Measurements from ENCODE around the gene SRA1. TPM values are rescaled to one million over a fixed set of nuclear protein-coding genes. Genes with fewer than 3 reads are reported as not detected.
"Not testable (repeated sequence)": the region's sequence is repeated elsewhere in the genome, so short reads cannot be mapped to it uniquely, and the experiment has no call there.

Gene SRA1
- total and polyA plus RNA-seq, 2 experiments from 2014 or later: 46.2 to 90.6 TPM

DNA sequence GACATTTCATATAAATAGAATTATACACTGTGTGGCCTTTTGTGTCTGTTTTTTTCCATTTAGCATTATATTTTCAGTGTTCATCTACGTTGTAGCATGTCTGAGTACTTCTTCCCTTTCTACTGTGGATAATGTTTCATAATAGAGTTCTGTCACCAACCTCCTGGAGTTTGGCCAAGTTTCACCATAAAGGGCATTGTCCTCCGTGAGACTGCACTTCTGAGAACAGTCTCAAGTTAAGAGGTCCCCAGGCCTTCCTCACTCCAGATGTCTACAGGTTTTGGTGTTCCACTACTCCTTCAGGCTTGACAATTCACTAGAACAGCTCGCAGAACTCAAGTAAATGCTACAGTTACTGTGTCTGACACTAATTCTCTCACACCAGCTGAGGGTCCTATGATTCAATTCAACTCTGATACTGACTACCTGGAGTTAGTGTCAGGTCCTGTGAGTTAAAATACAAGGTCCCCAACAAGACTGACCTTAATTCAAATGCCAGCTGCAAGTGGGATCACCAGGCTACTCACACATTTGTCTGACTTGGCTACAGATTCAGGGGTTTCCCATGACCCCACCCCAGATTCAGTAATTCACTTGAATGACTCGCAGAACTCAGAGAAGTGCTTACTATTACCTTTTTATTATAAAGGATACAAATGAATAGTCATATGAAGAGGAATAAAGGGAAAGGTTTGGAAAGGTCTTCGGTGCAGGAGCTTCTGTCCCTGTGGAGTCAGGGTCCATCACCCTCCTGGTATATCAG is 38.4 kb upstream of the SRA1 start:
- Histone ChIP-seq H2AFZ (no peak overlapping the region), H3K27ac (no peak overlapping the region), H3K4me2 (ENCODE audit: unreplicated experiment) (no peak overlapping the region), H4K20me1 (ENCODE audit: insufficient read depth) (no peaks in the 10 kb centered on the region), H3K79me2 (ENCODE audit: insufficient read depth) (no peaks in the 10 kb centered on the region), H3K36me3 (ENCODE audit: low read depth) (no peaks in the 10 kb centered on the region), H3K9ac (no peak overlapping the region), H3K4me3 (no peak overlapping the region), H3K4me1 (ENCODE audit: insufficient read depth) (peaks cover 12% of the 10 kb centered on the region), H3F3A (ENCODE audit: insufficient read depth) (no peaks in the 10 kb centered on the region), H3K9me3 (ENCODE audit: low read depth) (no peaks in the 10 kb centered on the region), H3K9me2 (ENCODE audit: insufficient read depth) (no peaks in the 10 kb centered on the region), H3K27me3 (replicated peaks; ENCODE audit: insufficient read depth) (no peaks in the 10 kb centered on the region; the same call in 1 of the 2 replicates)
- no peak for TF ChIP-seq EZH2 (IDR thresholded peaks at IDR 0.05; ENCODE audit: insufficient read depth, poor library complexity, severe bottlenecking)
- TF ChIP-seq EZH2phosphoT487 (IDR thresholded peaks at IDR 0.05; ENCODE audit: insufficient read depth, low read depth): no peak
- in situ Hi-C loops (cut with MboI): no loop called here
- 62 to 66% methylated on average over 5 of the region's 5 CpGs for WGBS, 2 experiments (ENCODE audit: low coverage in 1 of 2, low lambda C conversion rate in 2 of 2, missing lambda C conversion rate in 2 of 2)
- DNase-seq: no peak

DNA sequence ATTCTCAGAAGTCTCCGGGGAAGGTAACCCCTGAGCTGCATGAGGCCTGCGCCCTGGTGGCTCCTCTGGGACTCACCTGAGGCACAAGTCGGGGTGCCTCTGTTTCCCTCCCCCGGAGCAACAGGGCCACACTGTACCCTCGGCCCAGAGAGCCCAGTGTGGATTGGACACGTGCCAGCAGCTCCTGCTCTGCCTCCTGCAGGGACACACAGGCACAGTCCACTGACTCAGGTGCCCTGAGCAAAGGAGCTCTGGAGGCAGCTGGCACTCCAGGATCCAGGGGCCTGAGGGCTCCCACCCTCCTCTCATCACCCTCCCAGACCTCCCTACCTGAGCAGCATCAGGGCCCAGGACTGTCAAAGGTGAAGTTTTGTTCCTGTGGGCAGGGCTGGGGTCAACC is 36.9 kb upstream of the SRA1 start:
- Histone ChIP-seq H3F3A (ENCODE audit: insufficient read depth) (no peaks in the 10 kb centered on the region), H3K27ac (no peak overlapping the region), H3K9me2 (ENCODE audit: insufficient read depth) (no peaks in the 10 kb centered on the region), H3K79me2 (ENCODE audit: insufficient read depth) (no peaks in the 10 kb centered on the region), H3K9me3 (ENCODE audit: low read depth) (no peaks in the 10 kb centered on the region), H2AFZ (no peak overlapping the region), H3K9ac (no peak overlapping the region), H3K4me3 (no peak overlapping the region), H4K20me1 (ENCODE audit: insufficient read depth) (no peaks in the 10 kb centered on the region), H3K27me3 (replicated peaks; ENCODE audit: insufficient read depth) (no peaks in the 10 kb centered on the region; the same call in 1 of the 2 replicates), H3K4me1 (ENCODE audit: insufficient read depth) (peaks cover 21% of the 10 kb centered on the region), H3K4me2 (ENCODE audit: unreplicated experiment) (no peak overlapping the region), H3K36me3 (ENCODE audit: low read depth) (no peaks in the 10 kb centered on the region)
- TF ChIP-seq EZH2phosphoT487 (IDR thresholded peaks at IDR 0.05; ENCODE audit: insufficient read depth, low read depth) (no peak), EZH2 (IDR thresholded peaks at IDR 0.05; ENCODE audit: insufficient read depth, poor library complexity, severe bottlenecking) (no peak)
- 54 to 76% methylated on average over 6 of the region's 6 CpGs for WGBS, 2 experiments (ENCODE audit: low coverage in 1 of 2, low lambda C conversion rate in 2 of 2, missing lambda C conversion rate in 2 of 2)
- in situ Hi-C loops (cut with MboI): no loop called here
- DNase-seq: no peak

DNA sequence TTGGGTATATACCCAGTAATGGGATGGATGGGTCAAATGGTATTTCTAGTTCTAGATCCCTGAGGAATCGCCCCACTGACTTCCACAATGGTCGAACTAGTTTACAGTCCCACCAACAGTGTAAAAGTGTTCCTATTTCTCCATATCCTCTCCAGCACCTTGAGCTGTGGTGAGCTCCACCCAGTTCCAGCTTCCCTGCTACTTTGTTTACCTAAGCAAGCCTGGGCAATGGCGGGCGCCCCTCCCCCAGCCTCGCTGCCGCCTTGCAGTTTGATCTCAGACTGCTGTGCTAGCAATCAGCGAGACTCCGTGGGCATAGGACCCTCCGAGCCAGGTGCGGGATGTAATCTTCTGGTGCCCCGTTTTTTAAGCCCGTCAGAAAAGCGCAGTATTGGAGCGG is 35.8 kb upstream of the SRA1 start:
- WGBS, 2 experiments (ENCODE audit: low coverage in 1 of 2, low lambda C conversion rate in 2 of 2, missing lambda C conversion rate in 2 of 2): 74 to 77% methylated on average over 12 to 14 of the region's 14 CpGs
- H3K27ac ChIP-seq, H3K4me3 ChIP-seq: not testable (repeated sequence)

DNA sequence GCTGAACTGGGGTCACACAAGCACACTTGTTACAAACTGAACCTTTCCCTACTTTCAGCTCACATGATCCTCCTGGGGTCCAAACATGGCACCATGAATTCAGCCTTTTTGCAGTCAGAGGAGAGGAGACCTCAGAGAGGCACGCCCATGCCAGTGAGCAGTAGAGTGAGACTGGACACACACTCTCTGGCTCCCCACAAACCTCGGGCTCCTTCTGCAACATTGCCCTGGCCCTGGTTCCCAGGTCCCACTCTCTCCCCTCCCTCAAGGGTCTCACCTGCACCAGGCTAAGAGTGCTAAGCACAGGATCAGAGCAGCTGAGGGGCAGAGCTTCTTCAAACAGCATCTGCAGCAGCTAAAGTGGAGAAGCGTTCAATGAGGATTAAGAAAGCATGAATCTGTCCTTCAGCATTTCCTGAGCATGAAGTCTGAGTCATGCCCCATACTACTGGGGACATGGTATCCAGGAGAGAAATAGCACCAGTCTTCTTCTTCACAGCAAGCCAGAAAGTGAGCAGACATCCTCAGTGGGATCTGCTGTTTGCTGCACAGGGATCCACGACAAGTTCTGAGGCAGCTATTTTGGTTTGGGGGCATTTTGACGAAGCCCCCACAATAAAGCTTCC is 34.6 kb upstream of the SRA1 start:
- Histone ChIP-seq H3K27ac (no peak overlapping the region), H3K4me1 (ENCODE audit: insufficient read depth) (peaks cover 38% of the 10 kb centered on the region), H3K9ac (no peak overlapping the region), H2AFZ (no peak overlapping the region), H3F3A (ENCODE audit: insufficient read depth) (peaks cover 8% of the 10 kb centered on the region; the same call in 1 of the 2 replicates), H3K4me2 (ENCODE audit: unreplicated experiment) (peak overlapping the region; percentile 57), H3K79me2 (ENCODE audit: insufficient read depth) (no peaks in the 10 kb centered on the region), H3K9me2 (ENCODE audit: insufficient read depth) (no peaks in the 10 kb centered on the region), H3K4me3 (no peak overlapping the region), H3K27me3 (replicated peaks; ENCODE audit: insufficient read depth) (no peaks in the 10 kb centered on the region; the same call in 1 of the 2 replicates), H4K20me1 (ENCODE audit: insufficient read depth) (no peaks in the 10 kb centered on the region), H3K36me3 (ENCODE audit: low read depth) (no peaks in the 10 kb centered on the region), H3K9me3 (ENCODE audit: low read depth) (no peaks in the 10 kb centered on the region)
- in situ Hi-C loops (cut with MboI): no loop called here
- TF ChIP-seq EZH2phosphoT487 (IDR thresholded peaks at IDR 0.05; ENCODE audit: insufficient read depth, low read depth): no peak
- TF ChIP-seq EZH2 (IDR thresholded peaks at IDR 0.05; ENCODE audit: insufficient read depth, poor library complexity, severe bottlenecking): no peak
- WGBS, 2 experiments (ENCODE audit: low coverage in 1 of 2, low lambda C conversion rate in 2 of 2, missing lambda C conversion rate in 2 of 2): 74 to 78% methylated on average over 5 of the region's 5 CpGs
- peak; percentile 79 for DNase-seq

More for the DNA sequence above, 35.8 kb upstream of the SRA1 start:
- H3K36me3 ChIP-seq (ENCODE audit: low read depth); H3K9me2 ChIP-seq (ENCODE audit: insufficient read depth); H3K27me3 ChIP-seq (replicated peaks; ENCODE audit: insufficient read depth); DNase-seq; H3K9me3 ChIP-seq (ENCODE audit: low read depth); in situ Hi-C loops (cut with MboI); H3K4me2 ChIP-seq (ENCODE audit: unreplicated experiment); H3K79me2 ChIP-seq (ENCODE audit: insufficient read depth); H3K9ac ChIP-seq; H3F3A ChIP-seq (ENCODE audit: insufficient read depth); H4K20me1 ChIP-seq (ENCODE audit: insufficient read depth); H2AFZ ChIP-seq: not testable (repeated sequence)
- H3K4me1 ChIP-seq (ENCODE audit: insufficient read depth): peaks cover 32% of the 10 kb centered on the region
